ENCODE measurements around the gene CDK18.

CDK18 gene

GRCh38 chr1:205568135-205568468 lies 63.6 kb downstream of the CDK18 start:
- FAIRE-seq (no peak), DNase-seq (ENCODE audit: insufficient read length, low spot score) (no peak)

GRCh38 chr1:205568469-205569361 lies 64.2 kb downstream of the CDK18 start:
- DNase-seq (ENCODE audit: insufficient read length, low spot score) (no peak), FAIRE-seq (no peak)

GRCh38 chr1:205569411-205570172 lies 65.1 kb downstream of the CDK18 start:
- FAIRE-seq (no peak), DNase-seq (ENCODE audit: insufficient read length, low spot score) (no peak)

- no peak for DNase-seq (ENCODE audit: insufficient read length, low spot score)
- FAIRE-seq: no peak
Observed at GRCh38 chr1:205570173-205570501, 65.7 kb downstream of the CDK18 start.

- FAIRE-seq: no peak
- no peak for DNase-seq (ENCODE audit: insufficient read length, low spot score)
Observed at GRCh38 chr1:205570796-205571537, 66.5 kb downstream of the CDK18 start.

- DNase-seq (ENCODE audit: insufficient read length, low spot score): no peak
- FAIRE-seq: no peak
Observed at GRCh38 chr1:205571747-205572146, 67.3 kb downstream of the CDK18 start.

- FAIRE-seq (no peak), DNase-seq (ENCODE audit: insufficient read length, low spot score) (no peak)
Observed at GRCh38 chr1:205572421-205572820, 68.0 kb downstream of the CDK18 start.

GRCh38 chr1:205575294-205575885 lies 70.9 kb downstream of the CDK18 start:
- FAIRE-seq (no peak), DNase-seq (ENCODE audit: insufficient read length, low spot score) (no peak)

GRCh38 chr1:205576011-205576410 lies 71.5 kb downstream of the CDK18 start:
- DNase-seq (ENCODE audit: insufficient read length, low spot score): no peak
- FAIRE-seq: no peak

GRCh38 chr1:205576805-205577761 lies 72.6 kb downstream of the CDK18 start:
- no peak for FAIRE-seq
- DNase-seq (ENCODE audit: insufficient read length, low spot score): no peak

- no peak for DNase-seq (ENCODE audit: insufficient read length, low spot score)
- FAIRE-seq: no peak
Observed at GRCh38 chr1:205577874-205578658, 73.6 kb downstream of the CDK18 start.

GRCh38 chr1:205578780-205579571 lies 74.5 kb downstream of the CDK18 start:
- no peak for FAIRE-seq

GRCh38 chr1:205579711-205580110 lies 75.2 kb downstream of the CDK18 start:
- no peak for FAIRE-seq

More at GRCh38 chr1:205578780-205579571, 74.5 kb downstream of the CDK18 start:
- DNase-seq (ENCODE audit: insufficient read length, low spot score): no peak

GRCh38 chr1:205580140-205580922 lies 75.9 kb downstream of the CDK18 start:
- FAIRE-seq: no peak

More at GRCh38 chr1:205579711-205580110, 75.2 kb downstream of the CDK18 start:
- DNase-seq (ENCODE audit: insufficient read length, low spot score): no peak

GRCh38 chr1:205580923-205581180 lies 76.4 kb downstream of the CDK18 start:
- FAIRE-seq: no peak
- DNase-seq (ENCODE audit: insufficient read length, low spot score): no peak

More at GRCh38 chr1:205580140-205580922, 75.9 kb downstream of the CDK18 start:
- no peak for DNase-seq (ENCODE audit: insufficient read length, low spot score)

GRCh38 chr1:205581321-205581980 lies 77.0 kb downstream of the CDK18 start:
- DNase-seq (ENCODE audit: insufficient read length, low spot score): no peak
- no peak for FAIRE-seq

GRCh38 chr1:205582046-205582445 lies 77.6 kb downstream of the CDK18 start:
- FAIRE-seq (no peak), DNase-seq (ENCODE audit: insufficient read length, low spot score) (no peak)

All from GM19239 (cell line).